ENCODE measurements around the gene CAV3. TPM values are rescaled to one million over a fixed set of nuclear protein-coding genes. Genes with fewer than 3 reads are reported as not detected.
"Not testable (repeated sequence)": the region's sequence is repeated elsewhere in the genome, so short reads cannot be mapped to it uniquely, and the experiment has no call there.

Gene CAV3
- total RNA-seq, 1 donor from 2014 or later: not detected

- Histone ChIP-seq H3K4me1 (no peaks in the 10 kb centered on the region), H3K9me3 (no peaks in the 10 kb centered on the region), H3K27ac (no peak overlapping the region), H3K27me3 (no peaks in the 10 kb centered on the region), H3K36me3 (no peaks in the 10 kb centered on the region), H3K4me3 (no peak overlapping the region)
- no peak for DNase-seq (ENCODE audit: low spot score in 2 of 2)
- TF ChIP-seq, protein P1, sequence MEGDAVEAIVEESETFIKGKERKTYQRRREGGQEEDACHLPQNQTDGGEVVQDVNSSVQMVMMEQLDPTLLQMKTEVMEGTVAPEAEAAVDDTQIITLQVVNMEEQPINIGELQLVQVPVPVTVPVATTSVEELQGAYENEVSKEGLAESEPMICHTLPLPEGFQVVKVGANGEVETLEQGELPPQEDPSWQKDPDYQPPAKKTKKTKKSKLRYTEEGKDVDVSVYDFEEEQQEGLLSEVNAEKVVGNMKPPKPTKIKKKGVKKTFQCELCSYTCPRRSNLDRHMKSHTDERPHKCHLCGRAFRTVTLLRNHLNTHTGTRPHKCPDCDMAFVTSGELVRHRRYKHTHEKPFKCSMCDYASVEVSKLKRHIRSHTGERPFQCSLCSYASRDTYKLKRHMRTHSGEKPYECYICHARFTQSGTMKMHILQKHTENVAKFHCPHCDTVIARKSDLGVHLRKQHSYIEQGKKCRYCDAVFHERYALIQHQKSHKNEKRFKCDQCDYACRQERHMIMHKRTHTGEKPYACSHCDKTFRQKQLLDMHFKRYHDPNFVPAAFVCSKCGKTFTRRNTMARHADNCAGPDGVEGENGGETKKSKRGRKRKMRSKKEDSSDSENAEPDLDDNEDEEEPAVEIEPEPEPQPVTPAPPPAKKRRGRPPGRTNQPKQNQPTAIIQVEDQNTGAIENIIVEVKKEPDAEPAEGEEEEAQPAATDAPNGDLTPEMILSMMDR (IDR thresholded peaks at IDR 0.05): no peak
- intact Hi-C loops (cut with DNase I): no loop called here
Observed at GRCh38 chr3:8709801-8710507, 23.6 kb upstream of the CAV3 start.

GRCh38 chr3:8712045-8712907 lies 21.3 kb upstream of the CAV3 start:
- Histone ChIP-seq H3K4me3 (no peak overlapping the region), H3K27me3 (no peaks in the 10 kb centered on the region), H3K9me3 (no peaks in the 10 kb centered on the region), H3K4me1 (no peaks in the 10 kb centered on the region), H3K27ac (no peak overlapping the region), H3K36me3 (no peaks in the 10 kb centered on the region)
- intact Hi-C loops (cut with DNase I): no loop called here
- no peak for DNase-seq (ENCODE audit: low spot score in 2 of 2)
- TF ChIP-seq, protein P1 (IDR thresholded peaks at IDR 0.05): no peak

GRCh38 chr3:8712908-8713255 lies 20.7 kb upstream of the CAV3 start:
- no peaks in the 10 kb centered on the region for H3K36me3 ChIP-seq
- no peaks in the 10 kb centered on the region for H3K27me3 ChIP-seq
- intact Hi-C loops (cut with DNase I): no loop called here
- H3K4me1 ChIP-seq: no peaks in the 10 kb centered on the region
- TF ChIP-seq, protein P1 (IDR thresholded peaks at IDR 0.05): no peak
- no peak for DNase-seq (ENCODE audit: low spot score in 2 of 2)
- H3K27ac ChIP-seq: no peak overlapping the region
- no peaks in the 10 kb centered on the region for H3K9me3 ChIP-seq
- no peak overlapping the region for H3K4me3 ChIP-seq

DNA sequence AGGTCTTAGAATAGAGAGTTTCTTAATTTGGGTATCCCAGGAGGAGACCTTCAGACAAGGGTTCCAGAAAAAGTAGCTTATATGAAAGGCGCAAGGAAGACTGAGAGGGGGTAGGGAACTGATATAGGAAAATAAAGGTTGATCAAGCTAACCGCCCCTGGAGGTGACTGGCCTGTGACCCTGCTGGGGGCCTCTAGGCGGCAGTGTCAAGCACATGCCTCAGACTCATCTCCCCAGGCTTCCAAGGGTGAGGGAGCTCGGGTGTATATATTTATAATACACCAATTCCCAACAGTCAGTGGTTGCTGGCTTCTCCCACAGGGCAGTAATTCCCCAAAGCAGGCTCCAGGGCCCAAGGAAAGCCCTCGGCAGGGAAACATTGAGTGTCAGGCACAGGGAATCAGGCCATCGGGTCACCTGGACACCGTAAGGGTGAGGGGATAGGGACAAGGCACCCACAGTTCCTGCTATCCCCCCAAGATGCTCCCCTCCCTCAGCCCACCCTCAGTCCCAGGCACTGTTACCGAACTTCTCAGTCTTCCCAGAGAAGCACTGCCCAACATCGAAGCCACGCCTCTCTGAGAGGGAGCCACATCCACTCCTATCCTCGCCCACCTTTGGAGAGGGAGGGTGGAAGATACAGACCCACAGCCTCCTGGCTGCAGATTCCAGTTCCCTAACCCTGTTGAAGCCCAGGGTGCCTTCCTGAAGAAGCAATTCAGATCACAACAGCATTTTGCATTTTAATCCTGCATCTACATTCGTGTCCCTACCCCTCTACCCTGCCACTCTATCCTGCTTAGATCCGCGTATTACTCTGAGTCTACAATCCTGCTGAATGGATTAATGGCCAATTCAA lies 19.5 kb upstream of the CAV3 start:
- intact Hi-C loops (cut with DNase I): no loop called here

DNA sequence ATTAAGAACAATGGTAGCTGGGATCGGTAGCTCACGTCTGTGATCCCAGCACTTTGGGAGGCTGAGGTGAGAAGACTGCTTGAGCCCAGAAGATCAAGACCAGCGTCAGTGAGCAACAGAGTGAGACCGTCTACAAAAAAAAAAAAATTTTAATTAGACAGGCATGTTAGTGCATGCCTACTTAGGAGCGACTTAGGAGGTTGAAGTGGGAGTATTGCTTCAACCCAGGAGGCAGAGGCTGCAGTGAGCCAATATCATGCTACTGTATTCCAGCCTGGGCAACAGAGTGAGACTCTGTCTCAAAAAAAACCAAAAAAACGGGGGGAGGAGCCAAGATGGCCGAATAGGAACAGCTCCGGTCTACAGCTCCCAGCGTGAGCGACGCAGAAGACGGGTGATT lies 17.8 kb upstream of the CAV3 start:
- H3K4me1 ChIP-seq; H3K27me3 ChIP-seq; intact Hi-C loops (cut with DNase I); H3K27ac ChIP-seq; H3K4me3 ChIP-seq; DNase-seq (ENCODE audit: low spot score in 2 of 2); H3K36me3 ChIP-seq; H3K9me3 ChIP-seq: not testable (repeated sequence)

More for the DNA sequence above, 19.5 kb upstream of the CAV3 start:
- Histone ChIP-seq H3K9me3 (no peaks in the 10 kb centered on the region), H3K36me3 (no peaks in the 10 kb centered on the region), H3K27me3 (no peaks in the 10 kb centered on the region), H3K4me1 (no peaks in the 10 kb centered on the region), H3K27ac (no peak overlapping the region), H3K4me3 (no peak overlapping the region)
- TF ChIP-seq, protein P1 (IDR thresholded peaks at IDR 0.05): no peak
- DNase-seq (ENCODE audit: low spot score in 2 of 2): no peak

Data from ascending aorta (tissue), 2 donors.